CD4-positive, alpha-beta memory T cell (primary cell): ENCODE results near the gene SMG7. TPM values are rescaled to one million over a fixed set of nuclear protein-coding genes. Genes with fewer than 3 reads are reported as not detected.

Source experiments
- CTCF ChIA-PET: fragments of 350-600 bp; sonication (Branson Sonifier 250); formaldehyde crosslinking; loops from one replicate; lab custom pipeline; 2021; ENCODE audit warnings: inconsistent platforms; ENCODE audit not compliant: partially characterized antibody; lab: Charles Lee
- POLR2A ChIA-PET: fragments of 350-600 bp; sonication (Branson Sonifier 250); formaldehyde crosslinking; loops from one replicate; lab custom pipeline; 2021; ENCODE audit not compliant: partially characterized antibody; lab: Charles Lee
- DNase-seq, 5 donors: peaks; one replicate each; pipeline versions ENCODE4 v3.0.0 to v3.0.0-alpha.2; 2020 to 2022; ENCODE audit warnings: mixed read lengths in 1 of 5
- H3K27ac ChIP-seq: one replicate; pipeline ENCODE4 v1.7.0; 2013; ENCODE audit warnings: low read depth, low read length
- H3K27me3 ChIP-seq: 2 replicates; pipeline ENCODE4 v1.7.0; 2013; ENCODE audit warnings: mild to moderate bottlenecking, low read length, moderate library complexity; ENCODE audit not compliant: insufficient read depth
- H3K36me3 ChIP-seq: 2 replicates; pipeline ENCODE4 v1.7.0; 2013; ENCODE audit warnings: mild to moderate bottlenecking, low read length, moderate library complexity; ENCODE audit not compliant: insufficient read depth
- H3K4me1 ChIP-seq: 2 replicates; pipeline ENCODE4 v1.7.0; 2013; ENCODE audit warnings: mild to moderate bottlenecking, low read length, moderate library complexity; ENCODE audit not compliant: insufficient read depth
- H3K4me3 ChIP-seq, 2 donors: one replicate each; pipeline ENCODE4 v1.7.0; 2013; ENCODE audit warnings: low read length in 2 of 2, mild to moderate bottlenecking in 1 of 2
- H3K9me3 ChIP-seq, 2 donors: one replicate each; pipeline ENCODE4 v1.7.0; 2013; ENCODE audit warnings: low read length in 2 of 2, control low read depth in 1 of 2; ENCODE audit not compliant: control insufficient read depth in 1 of 2
- H3K27ac Mint-ChIP-seq, 7 donors: one replicate each; pipeline ENCODE4 v1.8.0; 2020 to 2021; ENCODE audit warnings: mixed read lengths in 7 of 7, mild to moderate bottlenecking in 6 of 7, inconsistent platforms in 3 of 7, moderate library complexity in 3 of 7
- H3K27me3 Mint-ChIP-seq, 2 donors: one replicate each; pipeline ENCODE4 v1.8.0; 2020 to 2021; ENCODE audit warnings: mixed read lengths in 2 of 2
- H3K36me3 Mint-ChIP-seq, 2 donors: one replicate each; pipeline ENCODE4 v1.8.0; 2020 to 2021; ENCODE audit warnings: mixed read lengths in 2 of 2, inconsistent platforms in 1 of 2, mild to moderate bottlenecking in 1 of 2
- H3K4me1 Mint-ChIP-seq, 4 donors: one replicate each; pipeline ENCODE4 v1.8.0; 2020 to 2021; ENCODE audit warnings: mixed read lengths in 4 of 4, mild to moderate bottlenecking in 1 of 4
- H3K4me3 Mint-ChIP-seq, 8 donors: one replicate each; pipeline ENCODE4 v1.8.0; 2020 to 2021; ENCODE audit warnings: mixed read lengths in 8 of 8, mild to moderate bottlenecking in 7 of 8, moderate library complexity in 6 of 8, inconsistent platforms in 3 of 8
- H3K9me3 Mint-ChIP-seq, 8 donors: one replicate each; pipeline ENCODE4 v1.8.0; 2020 to 2021; ENCODE audit warnings: mixed read lengths in 8 of 8, mild to moderate bottlenecking in 5 of 8, inconsistent platforms in 3 of 8, moderate library complexity in 1 of 8
- intact Hi-C: fragments of 100-400 bp; cut with micrococcal nuclease; formaldehyde crosslinking; loops from one replicate; pipeline ENCODE4 v1.15.1; 2023
- polyA plus RNA-seq, 2 donors: library from polyadenylated mRNA; unstranded; fragments of 300-500 nt; fragmentation: Illumina TruSeq; gene quantifications; one replicate each; pipeline ENCODE4 v1.2.3, GENCODE V29; 2021
- total RNA-seq, 2 experiments: library from RNA; stranded (reverse); gene quantifications; one replicate each; pipeline ENCODE4 v1.2.3, GENCODE V29; 2021

Gene SMG7
- total and polyA plus RNA-seq, 4 experiments from 2014 or later = 15.0 to 66.5 (median 52.0) TPM

DNA sequence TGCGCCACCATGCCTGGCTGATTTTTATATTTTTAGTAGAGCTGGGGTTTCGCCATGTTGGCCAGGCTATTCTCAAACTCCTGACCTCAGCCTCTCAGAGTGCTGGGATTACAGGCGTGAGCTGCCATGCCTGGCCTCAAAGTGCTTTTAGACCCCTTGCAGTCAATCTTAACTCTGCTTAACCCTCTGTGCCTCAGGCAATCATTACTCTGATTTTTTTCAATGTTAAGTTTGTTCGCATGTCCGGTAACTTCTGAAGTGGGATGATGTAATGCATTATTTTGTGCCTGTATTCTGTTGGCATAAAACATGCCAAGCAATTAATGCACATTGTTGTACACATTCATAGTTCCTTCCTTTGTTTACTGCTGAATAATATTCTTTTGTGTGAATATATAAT, 18.6 kb downstream of the SMG7 start:
- H3K36me3 Mint-ChIP-seq = peaks cover 9 to 10% of the 10 kb centered on the region in 2 donors
- H3K4me1 Mint-ChIP-seq = peaks cover 35 to 71% (median 52%) of the 10 kb centered on the region in 4 donors
- H3K9me3 Mint-ChIP-seq = no peaks in the 10 kb centered on the region
- Histone ChIP-seq H3K4me1 (peaks cover 39% of the 10 kb centered on the region), H3K27me3 (no peaks in the 10 kb centered on the region), H3K36me3 (no peaks in the 10 kb centered on the region), H3K27ac (no peak overlapping the region), H3K9me3 (no peaks in the 10 kb centered on the region), H3K4me3 (no peak overlapping the region)
- ChIA-PET POLR2A (no interaction called here), CTCF (no interaction called here)
- H3K27ac Mint-ChIP-seq = no peak overlapping the region
- no peak overlapping the region for H3K4me3 Mint-ChIP-seq
- DNase-seq = no peak
- intact Hi-C loops = no loop called here
- H3K27me3 Mint-ChIP-seq = no peaks in the 10 kb centered on the region

DNA sequence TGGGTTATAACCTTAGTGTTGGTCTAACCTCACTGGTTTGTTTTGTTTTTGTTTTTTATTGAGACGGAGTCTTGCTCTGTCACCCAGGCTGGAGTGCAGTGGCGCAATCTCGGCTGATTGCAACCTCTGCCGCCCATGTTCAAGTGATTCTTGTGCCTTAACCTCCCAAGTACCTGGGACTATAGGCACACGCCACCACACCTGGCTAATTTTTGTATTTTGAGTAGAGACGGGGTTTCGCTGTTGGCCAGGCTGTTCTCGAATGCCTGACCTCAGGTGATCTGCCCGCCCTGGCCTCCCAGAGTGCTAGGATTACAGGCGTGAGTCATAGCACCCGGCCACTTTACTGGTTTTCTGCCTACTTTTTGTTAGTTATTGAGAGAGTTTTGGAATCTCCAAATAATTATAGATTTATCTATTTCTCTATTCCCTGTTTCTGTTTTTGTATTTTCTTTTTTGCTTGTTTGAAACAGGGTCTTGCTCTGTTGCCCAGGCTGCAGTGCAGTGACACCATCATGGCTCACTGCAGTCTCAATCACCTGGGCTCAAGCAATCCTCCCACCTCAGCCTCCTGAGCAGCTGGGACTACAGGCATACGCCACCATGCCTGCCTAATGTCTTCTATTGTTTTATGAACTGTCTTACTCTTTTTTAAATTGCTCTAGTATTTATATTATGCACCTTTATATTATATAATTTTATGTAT, 21.4 kb downstream of the SMG7 start:
- H3K9me3 ChIP-seq = no peaks in the 10 kb centered on the region
- POLR2A ChIA-PET = no interaction called here
- H3K27me3 ChIP-seq = no peaks in the 10 kb centered on the region
- H3K4me3 Mint-ChIP-seq = no peak overlapping the region
- no peaks in the 10 kb centered on the region for H3K36me3 ChIP-seq
- no peak for DNase-seq
- H3K27ac Mint-ChIP-seq = peak overlapping the region in 1 of 7 donors; percentile 37
- CTCF ChIA-PET = no interaction called here
- no peak overlapping the region for H3K4me3 ChIP-seq
- peaks cover 0 to 4% of the 10 kb centered on the region in 2 donors for H3K36me3 Mint-ChIP-seq
- intact Hi-C loops = no loop called here
- no peak overlapping the region for H3K27ac ChIP-seq
- H3K4me1 Mint-ChIP-seq = peaks cover 37 to 76% (median 58%) of the 10 kb centered on the region in 4 donors
- H3K4me1 ChIP-seq = peaks cover 44% of the 10 kb centered on the region
- H3K9me3 Mint-ChIP-seq = no peaks in the 10 kb centered on the region
- H3K27me3 Mint-ChIP-seq = no peaks in the 10 kb centered on the region

- H3K27ac Mint-ChIP-seq = peak overlapping the region in 1 of 7 donors; percentile 63
- H3K4me1 ChIP-seq = peaks cover 44% of the 10 kb centered on the region
- POLR2A ChIA-PET = interaction anchor here (1.3 kb wide), 1 partner anchor 23 kb away, joined by 6 read pairs; the partner anchor contains the start of gene SMG7
Measured at GRCh38 chr1:183495420-183495819, 23.1 kb downstream of the SMG7 start.

DNA sequence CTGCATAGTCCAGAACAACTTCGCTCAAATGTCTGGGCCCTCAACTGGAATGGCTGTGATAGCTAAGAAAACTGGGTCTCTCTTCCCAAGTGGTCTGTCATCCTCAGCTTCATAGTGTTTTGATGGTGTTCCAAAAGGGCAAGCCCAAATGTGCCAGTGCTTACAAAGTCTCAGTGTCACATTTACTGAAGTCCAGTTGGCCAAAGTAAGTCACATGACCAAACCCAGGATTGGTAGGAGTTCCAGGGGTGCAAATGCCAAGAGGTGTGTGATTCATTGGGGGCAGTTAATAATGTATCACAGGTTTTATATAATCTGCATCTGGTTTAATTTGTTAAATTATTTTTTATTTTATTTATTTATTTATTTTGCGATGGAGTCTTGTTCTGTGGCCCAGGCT, 24.9 kb downstream of the SMG7 start:
- Mint-ChIP-seq H3K4me3 (peak overlapping the region in 3 of 8 donors; percentile 13 to 65 (median 36)), H3K4me1 (peaks cover 48 to 73% (median 60%) of the 10 kb centered on the region in 4 donors), H3K36me3 (peaks cover 0 to 4% of the 10 kb centered on the region in 2 donors), H3K9me3 (no peaks in the 10 kb centered on the region), H3K27ac (peak overlapping the region in 5 of 7 donors; percentile 7 to 83 (median 59)), H3K27me3 (no peaks in the 10 kb centered on the region)
- no peaks in the 10 kb centered on the region for H3K27me3 ChIP-seq
- no peaks in the 10 kb centered on the region for H3K9me3 ChIP-seq
- H3K27ac ChIP-seq = no peak overlapping the region
- no peak overlapping the region for H3K4me3 ChIP-seq
- H3K36me3 ChIP-seq = no peaks in the 10 kb centered on the region
- POLR2A ChIA-PET = no interaction called here
- intact Hi-C loops = no loop called here
- CTCF ChIA-PET = no interaction called here
- DNase-seq = no peak
- H3K4me1 ChIP-seq = peaks cover 53% of the 10 kb centered on the region

More at GRCh38 chr1:183495420-183495819, 23.1 kb downstream of the SMG7 start:
- Histone ChIP-seq H3K27ac (no peak overlapping the region), H3K4me3 (no peak overlapping the region), H3K36me3 (no peaks in the 10 kb centered on the region), H3K9me3 (no peaks in the 10 kb centered on the region), H3K27me3 (no peaks in the 10 kb centered on the region)
- H3K9me3 Mint-ChIP-seq = no peaks in the 10 kb centered on the region
- H3K4me3 Mint-ChIP-seq = no peak overlapping the region
- H3K4me1 Mint-ChIP-seq = peaks cover 41 to 75% (median 59%) of the 10 kb centered on the region in 4 donors
- DNase-seq = no peak
- no peaks in the 10 kb centered on the region for H3K27me3 Mint-ChIP-seq
- peaks cover 0 to 4% of the 10 kb centered on the region in 2 donors for H3K36me3 Mint-ChIP-seq
- intact Hi-C loops = no loop called here
- CTCF ChIA-PET = interaction anchor here (0.6 to 0.7 kb wide), 2 partner anchors 18 to 136 kb away, joined by 3 read pairs; no protein-coding TSS in a partner anchor

DNA sequence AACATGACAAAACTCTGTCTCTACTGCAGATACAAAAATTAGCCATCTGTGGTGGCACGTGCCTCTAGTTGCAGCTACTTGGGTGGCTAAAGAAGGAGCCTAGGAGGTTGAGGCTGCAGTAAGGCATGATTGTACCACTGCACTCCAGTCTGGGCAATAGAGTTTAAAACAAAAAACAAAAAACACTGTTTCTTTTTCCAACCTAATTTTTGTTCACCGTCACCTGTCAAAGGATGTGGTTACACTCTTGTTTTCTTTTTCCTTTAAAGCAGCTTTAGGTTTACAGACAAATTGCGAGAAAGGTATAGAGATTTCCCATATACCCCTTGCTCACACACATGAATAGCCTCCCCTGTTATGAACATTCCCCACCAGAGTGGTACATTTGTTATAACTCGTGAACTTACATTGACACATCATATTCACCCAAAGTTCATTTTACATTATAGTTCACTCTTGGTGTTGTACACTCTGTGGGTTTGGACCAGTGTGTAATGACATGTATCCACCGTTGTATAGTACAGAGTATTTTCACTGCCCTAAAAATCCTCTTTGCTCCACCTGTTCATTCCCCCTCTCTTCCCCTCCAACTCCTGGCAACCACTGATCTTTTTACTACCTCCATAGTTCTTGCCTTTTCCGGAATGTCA, 26.2 kb downstream of the SMG7 start:
- Mint-ChIP-seq H3K27me3 (no peaks in the 10 kb centered on the region), H3K4me1 (peaks cover 49 to 72% (median 60%) of the 10 kb centered on the region in 4 donors), H3K27ac (peak overlapping the region; percentile 1 to 85 (median 63)), H3K36me3 (peaks cover 0 to 2% of the 10 kb centered on the region in 2 donors), H3K9me3 (no peaks in the 10 kb centered on the region), H3K4me3 (peak overlapping the region; percentile 7 to 80 (median 61))
- Histone ChIP-seq H3K4me1 (peaks cover 59% of the 10 kb centered on the region), H3K27ac (no peak overlapping the region), H3K27me3 (no peaks in the 10 kb centered on the region), H3K4me3 (no peak overlapping the region), H3K36me3 (no peaks in the 10 kb centered on the region), H3K9me3 (no peaks in the 10 kb centered on the region)
- intact Hi-C loops = loop anchor here (2.0 kb wide), 1 partner anchor 28 kb away; no protein-coding TSS in a partner anchor
- peak in 4 of 5 donors; percentile 14 to 27 (median 18) for DNase-seq
- ChIA-PET POLR2A (interaction anchor here (1.0 kb wide), 1 partner anchor 20 kb away, joined by 3 read pairs; no protein-coding TSS in a partner anchor), CTCF (no interaction called here)

- no peak overlapping the region for H3K27ac Mint-ChIP-seq
- CTCF ChIA-PET = interaction anchor here (0.7 to 1.3 kb wide), 2 partner anchors 13 to 150 kb away, joined by 3 read pairs; no protein-coding TSS in a partner anchor
- H3K27me3 Mint-ChIP-seq = no peaks in the 10 kb centered on the region
- H3K4me1 Mint-ChIP-seq = peaks cover 21 to 25% (median 24%) of the 10 kb centered on the region in 4 donors
- no peak overlapping the region for H3K4me3 ChIP-seq
- no peak overlapping the region for H3K27ac ChIP-seq
- intact Hi-C loops = no loop called here
- POLR2A ChIA-PET = no interaction called here
- DNase-seq = no peak
- H3K27me3 ChIP-seq = no peaks in the 10 kb centered on the region
- H3K36me3 Mint-ChIP-seq = no peaks in the 10 kb centered on the region
- H3K9me3 ChIP-seq = no peaks in the 10 kb centered on the region
- no peaks in the 10 kb centered on the region for H3K36me3 ChIP-seq
- H3K9me3 Mint-ChIP-seq = no peaks in the 10 kb centered on the region
- H3K4me3 Mint-ChIP-seq = no peak overlapping the region
- peaks cover 47% of the 10 kb centered on the region for H3K4me1 ChIP-seq
Measured at GRCh38 chr1:183505454-183506089, 33.3 kb downstream of the SMG7 start.

DNA sequence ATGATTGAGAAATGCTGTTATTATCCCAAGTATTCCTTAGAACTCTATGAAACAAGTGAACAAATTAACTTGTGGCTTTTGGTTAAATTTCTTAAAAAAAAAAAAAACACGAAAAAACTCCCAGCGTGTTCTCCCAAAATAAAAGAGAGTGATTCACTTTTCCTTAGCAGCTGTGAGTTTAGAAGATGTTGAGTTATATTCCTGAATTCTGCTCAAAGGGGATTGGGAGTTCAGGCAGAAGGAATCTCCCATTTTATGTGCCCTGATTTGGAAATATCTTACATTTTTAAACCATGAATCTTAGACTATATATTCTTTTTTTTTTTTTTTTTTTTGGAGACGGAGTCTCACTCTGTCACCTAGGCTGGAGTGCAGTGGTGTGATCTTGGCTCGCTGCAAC, 34.3 kb downstream of the SMG7 start:
- intact Hi-C loops = no loop called here
- H3K9me3 ChIP-seq = no peaks in the 10 kb centered on the region
- H3K27me3 ChIP-seq = no peaks in the 10 kb centered on the region
- H3K27ac Mint-ChIP-seq = peak overlapping the region in 1 of 7 donors; percentile 50
- CTCF ChIA-PET = interaction anchor here (0.7 kb wide), 1 partner anchor 38 kb away, joined by 5 read pairs; no protein-coding TSS in a partner anchor
- no peak overlapping the region for H3K4me3 ChIP-seq
- POLR2A ChIA-PET = no interaction called here
- H3K4me1 Mint-ChIP-seq = peaks cover 20 to 24% (median 22%) of the 10 kb centered on the region in 4 donors
- no peak overlapping the region for H3K27ac ChIP-seq
- no peaks in the 10 kb centered on the region for H3K36me3 ChIP-seq
- DNase-seq = no peak
- H3K36me3 Mint-ChIP-seq = no peaks in the 10 kb centered on the region
- H3K4me1 ChIP-seq = peaks cover 42% of the 10 kb centered on the region
- no peaks in the 10 kb centered on the region for H3K27me3 Mint-ChIP-seq
- H3K4me3 Mint-ChIP-seq = no peak overlapping the region
- H3K9me3 Mint-ChIP-seq = no peaks in the 10 kb centered on the region
